NCI-H345 treated with DMSO at 0.1 percent for 48 hours (cell line): ENCODE data around the gene DYNLRB1.
A peak's percentile ranks its signal among the peaks of the same experiment; 100 is the strongest.

Experiments
- DNase-seq: peaks from one replicate; lab custom pipeline; 2025; ENCODE audit not compliant: unreplicated experiment; lab: John Stamatoyannopoulos, UW

Gene DYNLRB1

DNA sequence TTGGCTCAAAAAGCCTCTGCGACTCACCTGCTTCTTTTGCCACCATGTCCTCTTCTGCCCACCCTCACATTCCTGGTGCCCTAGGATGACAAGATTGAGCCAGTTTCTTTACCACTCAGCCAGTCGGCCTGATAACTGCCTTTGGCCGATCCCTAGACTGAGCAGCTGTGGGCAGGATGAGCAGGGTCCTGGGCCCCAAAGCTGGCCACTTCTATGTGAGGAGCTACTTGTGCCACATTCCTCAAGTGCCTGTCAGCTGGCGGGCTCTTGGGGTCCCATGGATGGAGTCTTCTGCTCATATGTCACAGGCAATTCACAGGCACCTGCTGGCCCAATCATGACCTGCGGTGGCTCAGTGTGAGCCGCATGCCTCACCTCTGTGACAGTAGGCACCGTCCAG lies 16.5 kb downstream of the DYNLRB1 start:
- DNase-seq = no peak

DNA sequence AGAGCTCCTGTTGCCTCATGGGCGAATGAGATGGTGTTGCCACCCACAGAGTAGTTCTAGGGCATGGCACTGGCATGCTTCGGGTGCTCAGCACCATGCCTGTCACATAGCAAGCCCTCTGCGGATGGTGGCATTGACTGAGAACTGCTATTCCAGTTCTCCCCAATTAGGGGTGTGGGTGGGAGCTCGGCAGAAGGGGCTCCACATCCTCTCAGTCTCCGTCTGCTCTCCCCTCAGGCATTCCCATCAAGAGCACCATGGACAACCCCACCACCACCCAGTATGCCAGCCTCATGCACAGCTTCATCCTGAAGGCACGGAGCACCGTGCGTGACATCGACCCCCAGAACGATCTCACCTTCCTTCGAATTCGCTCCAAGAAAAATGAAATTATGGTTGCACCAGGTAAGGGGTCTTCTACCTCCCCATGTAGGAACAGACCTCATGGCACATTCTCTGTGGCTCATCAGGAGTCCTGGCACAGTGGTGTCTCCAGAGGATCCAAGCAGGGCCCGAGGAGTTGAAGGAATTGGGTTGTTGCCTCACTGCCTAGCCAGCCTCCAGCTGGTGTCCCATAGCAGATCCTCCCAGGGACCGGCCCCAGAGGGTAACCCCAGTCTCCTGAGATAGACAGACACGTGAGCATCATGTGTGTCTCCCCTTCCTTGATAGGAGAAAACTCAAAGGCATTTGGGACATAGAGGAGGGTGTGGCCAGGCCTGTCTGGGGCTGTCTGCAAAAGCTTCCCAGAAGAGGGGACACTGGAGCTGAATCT lies 18.4 kb downstream of the DYNLRB1 start:
- no peak for DNase-seq

DNA sequence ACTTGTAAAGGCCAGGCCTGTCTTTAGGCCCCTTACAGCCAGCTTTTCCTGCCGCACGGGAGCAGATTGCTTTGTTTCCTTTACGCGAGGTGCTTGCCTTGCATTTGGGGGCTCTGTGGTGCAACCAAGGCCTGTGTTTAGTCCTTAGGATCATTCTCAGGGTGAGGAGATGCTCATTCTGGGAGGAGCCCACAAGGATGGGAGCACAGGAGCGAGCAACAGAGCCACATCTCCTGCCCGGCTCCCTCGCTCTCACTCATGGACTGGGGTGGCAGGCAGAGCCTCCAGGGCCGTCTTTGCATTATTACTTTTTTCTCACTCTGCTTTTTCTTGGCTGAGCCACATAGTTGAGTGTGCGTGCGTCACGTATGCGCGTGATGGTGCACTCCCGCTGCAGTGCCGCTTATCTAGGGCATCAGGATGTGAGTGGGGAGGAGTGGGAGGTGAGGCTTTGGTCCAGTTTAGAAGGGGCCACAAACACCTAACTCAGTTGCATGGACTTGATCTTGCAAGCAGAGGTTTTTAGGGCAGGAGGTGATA lies 19.1 kb downstream of the DYNLRB1 start:
- no peak for DNase-seq

DNA sequence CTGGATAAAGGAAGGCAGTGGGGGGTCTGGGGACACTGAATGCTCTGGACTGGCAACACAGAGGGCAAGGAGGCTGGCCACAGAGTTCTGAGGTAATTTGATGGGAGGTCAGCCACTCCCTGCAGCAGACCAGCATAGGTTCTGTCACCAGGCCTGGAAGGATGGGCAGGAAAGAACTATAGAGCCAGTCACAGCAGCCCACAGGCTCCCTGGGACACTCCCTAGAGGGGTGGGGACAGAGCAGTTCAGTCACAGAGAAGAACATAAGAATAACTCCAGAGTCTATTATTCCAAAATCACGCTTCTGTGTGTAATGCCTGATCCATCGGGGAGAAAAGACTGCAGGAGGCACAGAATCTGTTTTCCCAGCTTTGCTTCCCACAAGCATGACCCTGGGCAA lies 19.6 kb downstream of the DYNLRB1 start:
- DNase-seq = no peak

DNA sequence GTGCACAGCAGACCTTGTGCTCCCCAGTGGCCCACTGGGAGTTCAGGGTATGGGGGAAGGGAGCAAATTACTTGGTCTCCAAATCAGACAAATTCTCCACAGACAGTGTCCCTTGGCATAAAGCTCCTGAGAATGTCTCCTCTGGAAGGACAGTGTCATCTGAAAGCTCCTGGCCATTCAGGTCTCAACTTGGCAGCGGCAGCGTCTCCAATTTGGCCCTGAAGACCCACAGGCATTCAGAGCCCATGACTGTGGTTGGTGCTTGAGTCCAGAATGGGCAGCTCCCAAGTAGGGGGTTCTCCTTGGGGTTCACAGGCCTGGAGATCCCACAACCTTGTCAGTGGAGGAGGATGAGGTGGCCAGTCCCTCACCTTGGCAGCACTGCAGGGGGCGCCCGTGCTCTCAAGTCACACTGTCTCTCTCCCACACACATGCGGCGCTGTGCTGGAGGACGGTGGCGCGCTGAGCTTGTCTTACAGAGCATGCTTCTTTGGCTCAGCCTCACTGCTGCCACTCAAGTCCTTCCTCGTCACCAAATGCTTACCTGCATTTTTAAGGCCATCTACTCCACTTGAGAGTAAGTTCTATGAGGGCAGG lies 20.7 kb downstream of the DYNLRB1 start:
- DNase-seq = no peak

GRCh38 chr20:34537651-34538050 lies 21.4 kb downstream of the DYNLRB1 start:
- DNase-seq = no peak

DNA sequence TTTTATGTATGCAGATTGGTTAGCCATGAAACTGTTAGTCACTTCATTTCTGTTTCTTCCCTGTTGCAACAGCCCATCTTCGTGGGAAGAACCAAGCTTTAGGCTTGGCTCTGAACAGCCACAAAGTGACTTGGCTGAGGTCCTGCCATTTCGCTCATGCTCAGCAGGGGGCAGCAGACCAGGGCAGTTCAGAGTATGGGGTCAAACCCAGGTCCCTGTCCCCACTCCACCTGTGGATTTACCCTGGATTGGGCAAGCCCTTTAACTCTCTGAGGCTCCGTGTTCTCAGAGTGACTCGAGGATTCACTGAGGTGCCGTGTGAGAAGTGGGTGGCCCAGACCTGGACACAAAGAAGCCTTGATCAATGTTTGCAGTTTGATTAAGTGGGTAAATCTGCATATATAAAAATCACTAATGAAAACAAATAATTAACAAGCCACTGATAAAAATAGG lies 22.5 kb downstream of the DYNLRB1 start:
- DNase-seq = no peak

DNA sequence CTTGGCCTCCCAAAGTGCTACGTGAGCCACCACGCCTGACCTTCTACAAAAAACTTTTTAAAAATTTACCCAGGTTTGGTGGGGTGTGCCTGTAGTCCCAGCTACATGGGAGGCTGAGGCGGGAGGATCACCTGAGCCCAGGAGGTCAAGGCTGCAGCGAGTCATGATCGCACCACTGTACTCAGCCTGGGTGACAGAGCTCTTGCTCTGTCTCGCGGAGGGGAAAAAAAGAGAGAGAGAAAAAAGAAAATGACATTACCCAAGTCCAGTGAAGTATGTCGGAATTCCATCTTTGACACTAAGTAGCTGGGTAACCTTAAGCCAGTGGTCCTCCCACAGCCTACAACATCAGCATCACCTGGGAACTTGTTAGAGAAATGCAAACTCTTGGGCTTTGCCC lies 23.5 kb downstream of the DYNLRB1 start:
- DNase-seq = no peak

- no peak for DNase-seq
These were observed 24.5 kb downstream of the DYNLRB1 start for GRCh38 chr20:34540596-34541263.

DNA sequence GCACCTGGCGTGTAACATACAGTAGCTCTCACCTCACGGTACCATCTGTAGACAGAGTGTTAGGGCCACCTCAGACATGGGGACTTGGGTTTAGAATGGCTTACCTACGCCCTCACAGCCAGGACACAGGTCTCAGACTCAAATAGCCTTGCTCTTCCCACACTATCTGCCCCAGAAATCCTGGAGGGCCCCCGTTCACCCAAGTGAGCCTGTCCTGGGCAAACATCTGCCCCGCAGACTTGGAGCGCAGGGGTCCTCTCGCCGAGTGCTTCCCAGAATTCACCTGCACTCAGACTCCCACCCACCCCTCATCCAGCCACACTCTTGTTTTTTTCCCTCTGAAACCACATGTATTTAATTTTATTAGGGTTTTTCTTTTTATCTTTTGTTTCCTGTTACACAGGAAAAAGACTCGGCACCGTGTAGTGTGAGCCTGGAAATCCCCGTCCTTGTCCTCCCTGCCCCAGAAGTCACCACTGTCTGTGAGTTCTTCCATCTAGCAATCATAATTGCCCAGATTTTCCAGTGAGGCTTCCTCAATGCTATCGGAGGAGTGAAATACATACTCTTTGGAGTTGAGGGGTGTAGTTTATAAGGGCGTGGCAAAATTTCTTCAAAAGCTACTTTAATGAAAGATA lies 25.2 kb downstream of the DYNLRB1 start:
- DNase-seq = no peak

DNA sequence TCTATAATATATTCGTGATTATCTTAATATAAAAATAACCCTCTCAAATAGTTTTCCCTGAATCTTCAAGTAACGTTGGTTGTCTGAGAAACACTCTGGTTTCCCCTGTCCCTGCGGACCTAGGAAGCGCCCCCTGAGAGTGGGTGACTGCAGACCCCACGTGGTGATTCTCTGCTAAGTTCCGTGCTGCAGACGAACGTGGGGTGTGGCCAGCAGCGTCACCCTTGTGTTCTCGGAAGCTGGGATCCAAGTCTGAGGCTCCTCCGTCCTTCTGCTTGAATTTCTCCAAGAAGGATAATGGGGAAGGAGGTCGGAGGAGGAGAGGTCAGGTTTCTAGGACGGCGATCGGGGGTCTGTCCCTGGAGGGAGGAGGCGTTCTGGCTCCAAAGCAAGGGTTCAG lies 25.7 kb downstream of the DYNLRB1 start:
- DNase-seq = no peak

- no peak for DNase-seq
These were observed 26.2 kb downstream of the DYNLRB1 start for GRCh38 chr20:34542439-34542838.

- DNase-seq = no peak
These were observed 27.3 kb downstream of the DYNLRB1 start for GRCh38 chr20:34543463-34544056.

DNA sequence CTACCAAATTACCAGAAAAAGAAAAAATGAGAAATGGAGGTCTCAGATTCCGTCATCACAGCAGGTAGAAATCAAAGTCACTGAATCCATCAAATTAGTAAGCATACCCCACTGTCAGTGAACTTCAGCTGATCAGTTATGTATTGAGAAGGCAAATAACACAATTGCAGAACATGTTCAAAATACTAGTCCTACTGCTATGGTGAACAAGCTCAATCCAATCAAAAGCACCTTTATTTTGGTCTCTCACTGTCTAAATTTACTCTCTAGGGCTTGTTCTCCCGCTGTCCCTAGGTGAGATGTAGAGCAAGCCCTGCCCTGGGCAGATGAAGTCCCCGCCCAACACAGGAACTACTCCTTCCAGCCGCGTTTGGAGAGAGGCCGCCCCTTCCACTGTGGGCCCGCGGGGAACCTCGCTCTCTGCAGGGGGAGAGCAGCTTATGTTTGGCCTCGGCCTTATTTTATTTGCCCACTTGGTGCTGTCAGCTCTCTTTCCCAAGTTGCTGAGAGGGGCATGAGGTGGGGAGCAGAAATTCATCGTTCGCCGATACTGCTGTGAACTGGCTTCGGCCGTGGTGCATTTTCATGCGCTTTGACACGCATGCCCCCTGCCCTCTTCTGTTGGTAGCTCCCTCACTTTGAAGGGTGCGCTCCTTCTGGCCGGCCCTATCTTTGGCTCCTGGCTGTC lies 28.0 kb downstream of the DYNLRB1 start:
- no peak for DNase-seq

DNA sequence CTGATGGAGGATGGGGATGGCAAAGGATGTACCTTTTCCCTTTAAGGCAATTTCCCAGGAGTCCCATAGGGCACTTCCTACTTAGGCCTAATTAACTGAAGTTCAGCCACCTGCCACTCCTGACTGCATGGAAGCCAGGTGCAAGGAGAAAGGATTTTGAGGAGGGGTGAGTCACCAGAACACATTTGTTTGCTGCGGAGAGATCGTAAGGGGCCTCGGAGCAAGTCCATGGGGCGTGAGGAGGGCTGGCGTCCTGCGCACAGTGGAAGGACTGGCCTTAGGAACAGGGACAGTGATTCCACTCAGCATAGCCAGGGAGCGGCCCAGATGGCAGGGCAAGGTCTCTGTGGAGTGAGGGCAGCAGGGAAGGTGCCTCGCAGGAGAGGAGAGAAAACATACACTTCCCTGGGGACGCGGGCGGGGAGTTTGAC lies 30.5 kb downstream of the DYNLRB1 start:
- DNase-seq = peak; percentile 90

GRCh38 chr20:34547844-34548613 lies 31.8 kb downstream of the DYNLRB1 start:
- no peak for DNase-seq

GRCh38 chr20:34549291-34549928 lies 33.2 kb downstream of the DYNLRB1 start:
- no peak for DNase-seq

DNA sequence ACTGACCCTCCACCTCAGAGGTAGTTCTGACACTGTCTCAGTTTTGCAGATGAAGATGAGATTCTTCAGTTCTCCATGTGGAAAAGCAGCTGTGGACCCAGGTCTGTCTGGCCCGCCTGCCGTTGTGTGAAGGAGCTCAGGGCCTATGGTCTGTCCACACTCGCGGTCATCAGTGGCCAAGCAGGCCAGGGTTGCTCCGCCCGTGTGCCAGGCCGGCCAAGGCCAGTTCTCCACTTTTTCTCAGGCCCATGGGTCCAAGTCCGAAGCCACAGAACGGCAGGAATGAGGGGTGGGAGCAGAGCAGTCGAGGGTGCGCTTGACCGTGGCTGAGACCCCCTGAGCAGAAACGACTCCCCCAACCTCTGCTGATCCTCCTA lies 33.7 kb downstream of the DYNLRB1 start:
- DNase-seq = no peak

DNA sequence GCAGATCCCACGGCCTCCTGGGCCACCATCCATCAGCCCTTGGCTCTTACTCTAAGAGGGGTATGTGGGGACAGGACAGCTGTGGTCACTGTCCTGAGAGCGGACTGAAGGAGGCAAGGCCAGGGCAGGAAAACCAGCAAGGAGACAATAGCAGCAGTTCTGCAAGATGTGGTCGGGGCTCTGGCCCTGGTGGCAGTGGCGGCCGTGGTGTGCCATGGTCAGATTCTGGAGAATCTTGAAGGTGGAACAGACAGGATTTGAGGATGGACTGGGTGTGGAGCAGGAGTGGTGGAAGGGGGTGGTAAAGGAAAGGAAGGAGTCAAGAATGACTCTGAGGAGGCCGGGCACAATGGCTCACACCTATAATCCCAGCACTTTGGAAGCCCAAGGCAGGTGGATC lies 36.3 kb downstream of the DYNLRB1 start:
- no peak for DNase-seq
